Thyroid gland (tissue), 4 donors: Measurements from ENCODE around the gene CHAC1.
A peak's percentile ranks its signal among the peaks of the same experiment; 100 is the strongest.

Experiments
- CTCF ChIP-seq, 6 experiments: fragments of 200-600 bp in 3 of 6; fragments of 450-650 bp in 3 of 6; sonication (generic) in 3 of 6; IDR thresholded peaks; one replicate each; pipeline ENCODE4 v1.5.1; 2016 to 2019; ENCODE audit warnings: antibody characterized with exemption in 6 of 6, mild to moderate bottlenecking in 2 of 6, inconsistent platforms in 1 of 6, moderate library complexity in 1 of 6
- POLR2A ChIP-seq, 2 donors: fragments of 450-650 bp; IDR thresholded peaks; one replicate each; pipeline ENCODE4 v1.6.1; 2017; ENCODE audit warnings: antibody characterized with exemption in 2 of 2, mild to moderate bottlenecking in 2 of 2, moderate library complexity in 1 of 2

- TF ChIP-seq POLR2A (IDR thresholded peaks at IDR 0.05) (peak in 1 of 2 donors; percentile 70), CTCF (IDR thresholded peaks at IDR 0.05) (no peak)
Observed at GRCh38 chr15:40928821-40929659, 24.2 kb upstream of the CHAC1 start, which contains the start of gene DLL4.
